Endothelial cell of umbilical vein (primary cell): ENCODE measurements around the gene RHEX.

Experiments
- EZH2 ChIP-seq: IDR thresholded peaks from 2 replicates; pipeline ENCODE4 v1.6.1; 2012; ENCODE audit warnings: borderline replicate concordance, low read depth, mild to moderate bottlenecking, moderate library complexity, low read length, inconsistent platforms; ENCODE audit not compliant: severe bottlenecking
- MYC ChIP-seq: IDR thresholded peaks from one replicate; pipeline ENCODE4 v1.6.1; 2011; ENCODE audit warnings: mild to moderate bottlenecking, low read depth, low read length
- TF ChIP-seq, protein P1 (sequence below), 2 donors: IDR thresholded peaks; 1 replicate in 1 of 2; 2 replicates in 1 of 2; pipeline ENCODE4 v1.5.1; 2011; ENCODE audit warnings: low read length in 2 of 2, mild to moderate bottlenecking in 2 of 2, moderate library complexity in 2 of 2, control low read depth in 1 of 2, inconsistent platforms in 1 of 2, low read depth in 1 of 2; ENCODE audit not compliant: insufficient read depth in 1 of 2; ENCODE audit errors: extremely low read depth in 1 of 2

DNA sequence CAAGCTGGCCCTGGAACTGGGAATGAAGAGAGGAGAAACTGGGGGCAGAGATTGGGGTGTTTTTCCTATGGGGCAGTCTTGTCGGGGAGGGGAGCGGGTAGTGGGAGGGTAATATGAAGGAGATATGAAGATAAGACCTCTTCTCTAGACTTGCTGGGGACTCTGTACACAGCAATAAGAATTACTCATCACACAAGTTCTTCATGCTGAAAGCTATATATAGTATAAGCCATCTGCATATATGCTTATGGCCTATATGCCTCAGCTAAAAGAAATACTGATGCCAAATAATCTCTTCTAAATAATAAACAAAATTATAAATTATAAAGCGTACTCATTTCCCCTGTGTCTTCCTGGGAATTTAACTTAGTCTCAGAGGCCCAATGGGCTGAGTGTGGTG, 7.9 kb downstream of the RHEX start:
- TF ChIP-seq EZH2 (no peak), MYC (no peak)
- TF ChIP-seq, protein P1, sequence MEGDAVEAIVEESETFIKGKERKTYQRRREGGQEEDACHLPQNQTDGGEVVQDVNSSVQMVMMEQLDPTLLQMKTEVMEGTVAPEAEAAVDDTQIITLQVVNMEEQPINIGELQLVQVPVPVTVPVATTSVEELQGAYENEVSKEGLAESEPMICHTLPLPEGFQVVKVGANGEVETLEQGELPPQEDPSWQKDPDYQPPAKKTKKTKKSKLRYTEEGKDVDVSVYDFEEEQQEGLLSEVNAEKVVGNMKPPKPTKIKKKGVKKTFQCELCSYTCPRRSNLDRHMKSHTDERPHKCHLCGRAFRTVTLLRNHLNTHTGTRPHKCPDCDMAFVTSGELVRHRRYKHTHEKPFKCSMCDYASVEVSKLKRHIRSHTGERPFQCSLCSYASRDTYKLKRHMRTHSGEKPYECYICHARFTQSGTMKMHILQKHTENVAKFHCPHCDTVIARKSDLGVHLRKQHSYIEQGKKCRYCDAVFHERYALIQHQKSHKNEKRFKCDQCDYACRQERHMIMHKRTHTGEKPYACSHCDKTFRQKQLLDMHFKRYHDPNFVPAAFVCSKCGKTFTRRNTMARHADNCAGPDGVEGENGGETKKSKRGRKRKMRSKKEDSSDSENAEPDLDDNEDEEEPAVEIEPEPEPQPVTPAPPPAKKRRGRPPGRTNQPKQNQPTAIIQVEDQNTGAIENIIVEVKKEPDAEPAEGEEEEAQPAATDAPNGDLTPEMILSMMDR (IDR thresholded peaks at IDR 0.05; ENCODE audit: extremely low read depth in 1 of 2, insufficient read depth in 1 of 2, low read depth in 1 of 2, low read length in 2 of 2), result no peak
